Activated B cell treated with CpG ODN at 0.5 μM for 24 hours (primary cell): ENCODE data around the gene SOS1. TPM values are rescaled to one million over a fixed set of nuclear protein-coding genes. Genes with fewer than 3 reads are reported as not detected.
"Not testable (repeated sequence)": the region's sequence is repeated elsewhere in the genome, so short reads cannot be mapped to it uniquely, and the experiment has no call there.

Source experiments
- ATAC-seq: fragments of 200-7000 bp; cut with Tn5 transposase; one replicate; pipeline ENCODE4 v1.10.0; 2021; ENCODE audit warnings: low read depth, mild to moderate bottlenecking, moderate library complexity
- CTCF ChIA-PET: fragments of 350-600 bp; sonication (Branson Sonifier 250); formaldehyde crosslinking; loops from one replicate; lab custom pipeline; 2021; ENCODE audit warnings: antibody characterized with exemption; lab: Charles Lee
- POLR2A ChIA-PET: fragments of 350-600 bp; sonication (Branson Sonifier 250); formaldehyde crosslinking; loops from one replicate; lab custom pipeline; 2021; ENCODE audit warnings: antibody characterized with exemption; lab: Charles Lee
- DNase-seq: peaks from one replicate; pipeline ENCODE4 v3.0.0; 2022
- H3K27ac Mint-ChIP-seq: one replicate; pipeline ENCODE4 v1.8.0; 2020; ENCODE audit warnings: mixed read lengths
- H3K27me3 Mint-ChIP-seq: one replicate; pipeline ENCODE4 v1.8.0; 2021; ENCODE audit warnings: mixed read lengths
- H3K36me3 Mint-ChIP-seq: one replicate; pipeline ENCODE4 v1.8.0; 2021; ENCODE audit warnings: low read depth, mixed read lengths
- H3K4me1 Mint-ChIP-seq: one replicate; pipeline ENCODE4 v1.8.0; 2021; ENCODE audit warnings: mixed read lengths
- H3K4me3 Mint-ChIP-seq: one replicate; pipeline ENCODE4 v1.8.0; 2020; ENCODE audit warnings: mild to moderate bottlenecking, mixed read lengths
- H3K9me3 Mint-ChIP-seq: one replicate; pipeline ENCODE4 v1.8.0; 2020; ENCODE audit warnings: mixed read lengths
- intact Hi-C: fragments of 100-400 bp; cut with micrococcal nuclease; formaldehyde crosslinking; loops from one replicate; pipeline ENCODE4 v1.15.1; 2024
- total RNA-seq: library from RNA; stranded (reverse); gene quantifications from 2 replicates; pipeline ENCODE4 v1.2.3, GENCODE V29; 2022
- TF ChIP-seq, protein P1 (sequence below): fragments of 200-600 bp; IDR thresholded peaks from one replicate; pipeline ENCODE4 v1.8.0; 2022; ENCODE audit warnings: antibody characterized with exemption, mild to moderate bottlenecking

Gene SOS1
- total RNA-seq, 1 donor from 2014 or later, result 51.9 TPM

- Mint-ChIP-seq H3K27me3 (no peaks in the 10 kb centered on the region), H3K36me3 (no peaks in the 10 kb centered on the region), H3K27ac (no peak overlapping the region), H3K9me3 (no peaks in the 10 kb centered on the region), H3K4me3 (no peak overlapping the region), H3K4me1 (no peaks in the 10 kb centered on the region)
- intact Hi-C loops, result no loop called here
- ChIA-PET CTCF (interaction anchor here (1.6 kb wide), 1 partner anchor 286 kb away, joined by 5 read pairs; no protein-coding TSS in a partner anchor), POLR2A (no interaction called here)
- no peak for ATAC-seq
- DNase-seq, result no peak
- TF ChIP-seq, protein P1, sequence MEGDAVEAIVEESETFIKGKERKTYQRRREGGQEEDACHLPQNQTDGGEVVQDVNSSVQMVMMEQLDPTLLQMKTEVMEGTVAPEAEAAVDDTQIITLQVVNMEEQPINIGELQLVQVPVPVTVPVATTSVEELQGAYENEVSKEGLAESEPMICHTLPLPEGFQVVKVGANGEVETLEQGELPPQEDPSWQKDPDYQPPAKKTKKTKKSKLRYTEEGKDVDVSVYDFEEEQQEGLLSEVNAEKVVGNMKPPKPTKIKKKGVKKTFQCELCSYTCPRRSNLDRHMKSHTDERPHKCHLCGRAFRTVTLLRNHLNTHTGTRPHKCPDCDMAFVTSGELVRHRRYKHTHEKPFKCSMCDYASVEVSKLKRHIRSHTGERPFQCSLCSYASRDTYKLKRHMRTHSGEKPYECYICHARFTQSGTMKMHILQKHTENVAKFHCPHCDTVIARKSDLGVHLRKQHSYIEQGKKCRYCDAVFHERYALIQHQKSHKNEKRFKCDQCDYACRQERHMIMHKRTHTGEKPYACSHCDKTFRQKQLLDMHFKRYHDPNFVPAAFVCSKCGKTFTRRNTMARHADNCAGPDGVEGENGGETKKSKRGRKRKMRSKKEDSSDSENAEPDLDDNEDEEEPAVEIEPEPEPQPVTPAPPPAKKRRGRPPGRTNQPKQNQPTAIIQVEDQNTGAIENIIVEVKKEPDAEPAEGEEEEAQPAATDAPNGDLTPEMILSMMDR, result no peak
Observed at GRCh38 chr2:38943784-38944183, 177.1 kb downstream of the SOS1 start.

- no peak overlapping the region for H3K4me3 Mint-ChIP-seq
- ChIA-PET CTCF (no interaction called here), POLR2A (no interaction called here)
- DNase-seq (no peak), ATAC-seq (no peak)
- intact Hi-C loops, result no loop called here
- no peak overlapping the region for H3K27ac Mint-ChIP-seq
- H3K27me3 Mint-ChIP-seq, result peaks cover under 1% of the 10 kb centered on the region
- H3K36me3 Mint-ChIP-seq, result no peaks in the 10 kb centered on the region
- H3K4me1 Mint-ChIP-seq, result no peaks in the 10 kb centered on the region
- H3K9me3 Mint-ChIP-seq, result no peaks in the 10 kb centered on the region
- TF ChIP-seq, protein P1, result no peak
Observed at GRCh38 chr2:38940746-38941145, 180.1 kb downstream of the SOS1 start.

DNA sequence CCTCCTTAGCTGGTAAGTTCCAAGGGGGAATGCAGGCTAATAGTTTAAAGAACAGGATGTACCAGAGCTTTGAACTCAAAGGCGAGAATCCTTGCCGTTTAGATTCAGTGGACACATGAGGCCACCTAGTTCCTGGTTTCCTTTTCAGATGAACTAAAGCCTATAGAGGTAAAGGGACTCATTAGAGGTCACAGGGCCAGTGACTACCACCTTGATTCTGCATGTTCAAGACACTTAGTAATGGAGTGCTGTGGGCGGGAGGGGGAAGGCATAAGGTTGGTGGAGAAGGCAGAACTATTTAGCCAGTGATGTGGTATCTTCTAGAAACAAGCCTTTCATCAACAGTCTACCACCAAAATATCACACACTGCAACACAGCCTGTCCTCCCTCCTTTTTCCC is 183.3 kb downstream of the SOS1 start:
- Mint-ChIP-seq H3K27me3 (peaks cover 7% of the 10 kb centered on the region), H3K27ac (no peak overlapping the region), H3K9me3 (no peaks in the 10 kb centered on the region), H3K36me3 (no peaks in the 10 kb centered on the region), H3K4me3 (no peak overlapping the region), H3K4me1 (peaks cover 4% of the 10 kb centered on the region)
- no peak for ATAC-seq
- TF ChIP-seq, protein P1, result no peak
- CTCF ChIA-PET, result interaction anchor here (2.7 kb wide), 1 partner anchor 10 kb away, joined by 7 read pairs; no protein-coding TSS in a partner anchor
- intact Hi-C loops, result no loop called here
- no peak for DNase-seq
- POLR2A ChIA-PET, result no interaction called here

DNA sequence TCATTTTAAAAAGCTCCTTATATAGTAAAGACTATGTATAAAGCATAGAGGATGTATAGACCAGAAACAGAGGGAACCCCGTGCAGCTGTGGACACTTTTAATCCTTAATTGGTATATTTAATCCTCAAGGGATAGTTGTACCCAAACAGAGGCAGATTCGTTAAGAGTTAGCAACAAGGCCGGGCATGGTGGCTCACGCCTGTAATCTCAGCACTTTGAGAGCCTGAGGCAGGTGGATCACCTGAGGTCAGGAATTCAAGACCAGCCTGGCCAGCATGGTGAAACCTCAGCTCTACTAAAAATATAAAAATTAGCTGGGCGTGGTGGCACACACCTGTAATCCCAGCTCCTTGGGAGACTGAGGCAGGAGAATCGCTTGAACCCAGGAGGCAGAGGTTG is 184.3 kb downstream of the SOS1 start:
- ATAC-seq, H3K4me3 Mint-ChIP-seq, H3K9me3 Mint-ChIP-seq, H3K27ac Mint-ChIP-seq, DNase-seq, intact Hi-C loops, H3K4me1 Mint-ChIP-seq, H3K36me3 Mint-ChIP-seq, H3K27me3 Mint-ChIP-seq: not testable (repeated sequence)
- ChIA-PET CTCF (interaction anchor here (2.7 kb wide), 1 partner anchor 11 kb away, joined by 7 read pairs; no protein-coding TSS in a partner anchor), POLR2A (interaction anchor here (0.5 to 0.6 kb wide), 2 partner anchors 186 to 397 kb away, joined by 3 to 5 read pairs; no protein-coding TSS in a partner anchor)

GRCh38 chr2:38935568-38936172 is 185.2 kb downstream of the SOS1 start:
- H3K4me3 Mint-ChIP-seq, result no peak overlapping the region
- DNase-seq, result no peak
- no peak for ATAC-seq
- no peak overlapping the region for H3K27ac Mint-ChIP-seq
- H3K9me3 Mint-ChIP-seq, result no peaks in the 10 kb centered on the region
- ChIA-PET CTCF (interaction anchor here (2.7 kb wide), 1 partner anchor 11 kb away, joined by 7 read pairs; no protein-coding TSS in a partner anchor), POLR2A (no interaction called here)
- H3K27me3 Mint-ChIP-seq, result peaks cover 7% of the 10 kb centered on the region
- TF ChIP-seq, protein P1, result no peak
- peaks cover 4% of the 10 kb centered on the region for H3K4me1 Mint-ChIP-seq
- H3K36me3 Mint-ChIP-seq, result no peaks in the 10 kb centered on the region
- intact Hi-C loops, result no loop called here
